Measurements from ENCODE around the gene RSPO1. TPM values are rescaled to one million over a fixed set of nuclear protein-coding genes. Genes with fewer than 3 reads are reported as not detected.
A peak's percentile ranks its signal among the peaks of the same experiment; 100 is the strongest.

Gene RSPO1
- total RNA-seq, 2 experiments from 2014 or later, result not detected

GRCh38 chr1:37602750-37603694 lies 31.7 kb downstream of the RSPO1 start:
- ChIA-PET CTCF (interaction anchor here (0.7 to 14.7 kb wide), 36 partner anchors 9 to 259 kb away, joined by 3 to 272 read pairs (median 4); partner anchors contain the start of genes MEAF6 and RSPO1), POLR2A (interaction anchor here (1.2 kb wide), 1 partner anchor 78 kb away, joined by 4 read pairs; no protein-coding TSS in a partner anchor)
- Mint-ChIP-seq H3K36me3 (ENCODE audit: low read depth) (no peaks in the 10 kb centered on the region), H3K27me3 (peaks cover 11% of the 10 kb centered on the region), H3K4me3 (no peak overlapping the region), H3K4me1 (ENCODE audit: low read depth) (no peaks in the 10 kb centered on the region), H3K9me3 (no peaks in the 10 kb centered on the region), H3K27ac (no peak overlapping the region)
- ATAC-seq (peak; percentile 77), DNase-seq (peak; percentile 34)
- TF ChIP-seq CTCF (IDR thresholded peaks at IDR 0.05), result peak; percentile 80
- intact Hi-C loops (cut with micrococcal nuclease), result loop anchor here (2.0 kb wide), 1 partner anchor 80 kb away; no protein-coding TSS in a partner anchor

GRCh38 chr1:37601441-37601840 lies 33.3 kb downstream of the RSPO1 start:
- H3K27ac Mint-ChIP-seq, result no peak overlapping the region
- H3K4me1 Mint-ChIP-seq (ENCODE audit: low read depth), result peaks cover under 1% of the 10 kb centered on the region
- H3K4me3 Mint-ChIP-seq, result no peak overlapping the region
- CTCF ChIA-PET, result interaction anchor here (1.0 to 14.7 kb wide), 6 partner anchors 13 to 214 kb away, joined by 3 to 272 read pairs (median 4); no protein-coding TSS in a partner anchor
- no peak for TF ChIP-seq CTCF (IDR thresholded peaks at IDR 0.05)
- POLR2A ChIA-PET, result no interaction called here
- H3K27me3 Mint-ChIP-seq, result peaks cover 11% of the 10 kb centered on the region
- DNase-seq (no peak), ATAC-seq (no peak)
- no peaks in the 10 kb centered on the region for H3K36me3 Mint-ChIP-seq (ENCODE audit: low read depth)
- no peaks in the 10 kb centered on the region for H3K9me3 Mint-ChIP-seq
- intact Hi-C loops (cut with micrococcal nuclease), result no loop called here

GRCh38 chr1:37599940-37600339 lies 34.8 kb downstream of the RSPO1 start:
- ChIA-PET CTCF (interaction anchor here (1.1 to 14.7 kb wide), 3 partner anchors 12 to 79 kb away, joined by 3 to 272 read pairs (median 7); no protein-coding TSS in a partner anchor), POLR2A (interaction anchor here (0.8 kb wide), 1 partner anchor 122 kb away, joined by 3 read pairs; no protein-coding TSS in a partner anchor)
- intact Hi-C loops (cut with micrococcal nuclease), result no loop called here

GRCh38 chr1:37596182-37596667 lies 38.5 kb downstream of the RSPO1 start:
- Mint-ChIP-seq H3K36me3 (ENCODE audit: low read depth) (peaks cover 24% of the 10 kb centered on the region), H3K9me3 (no peaks in the 10 kb centered on the region), H3K4me3 (peak overlapping the region; percentile 97), H3K4me1 (ENCODE audit: low read depth) (peaks cover 23% of the 10 kb centered on the region), H3K27me3 (no peaks in the 10 kb centered on the region), H3K27ac (peak overlapping the region; percentile 95)
- ChIA-PET CTCF (interaction anchor here (0.7 to 14.7 kb wide), 5 partner anchors 81 to 225 kb away, joined by 3 to 272 read pairs (median 3); a partner anchor contains a TSS), POLR2A (interaction anchor here (1.0 to 1.4 kb wide), 4 partner anchors 10 to 86 kb away, joined by 3 to 6 read pairs (median 4); no protein-coding TSS in a partner anchor)
- ATAC-seq, result peak; percentile 2
- DNase-seq, result no peak
- TF ChIP-seq CTCF (IDR thresholded peaks at IDR 0.05), result no peak
- intact Hi-C loops (cut with micrococcal nuclease), result no loop called here

More at GRCh38 chr1:37599940-37600339, 34.8 kb downstream of the RSPO1 start:
- H3K4me3 Mint-ChIP-seq, result no peak overlapping the region
- TF ChIP-seq CTCF (IDR thresholded peaks at IDR 0.05), result no peak
- H3K4me1 Mint-ChIP-seq (ENCODE audit: low read depth), result peaks cover 5% of the 10 kb centered on the region
- ATAC-seq (no peak), DNase-seq (no peak)
- peaks cover 5% of the 10 kb centered on the region for H3K36me3 Mint-ChIP-seq (ENCODE audit: low read depth)
- H3K27ac Mint-ChIP-seq, result no peak overlapping the region
- peaks cover 11% of the 10 kb centered on the region for H3K27me3 Mint-ChIP-seq
- H3K9me3 Mint-ChIP-seq, result no peaks in the 10 kb centered on the region
